Measurements from ENCODE around the gene ADCY10. TPM values are rescaled to one million over a fixed set of nuclear protein-coding genes. Genes with fewer than 3 reads are reported as not detected.

Gene ADCY10
- total RNA-seq, 1 experiment from 2014 or later, result 0.20 TPM

DNA sequence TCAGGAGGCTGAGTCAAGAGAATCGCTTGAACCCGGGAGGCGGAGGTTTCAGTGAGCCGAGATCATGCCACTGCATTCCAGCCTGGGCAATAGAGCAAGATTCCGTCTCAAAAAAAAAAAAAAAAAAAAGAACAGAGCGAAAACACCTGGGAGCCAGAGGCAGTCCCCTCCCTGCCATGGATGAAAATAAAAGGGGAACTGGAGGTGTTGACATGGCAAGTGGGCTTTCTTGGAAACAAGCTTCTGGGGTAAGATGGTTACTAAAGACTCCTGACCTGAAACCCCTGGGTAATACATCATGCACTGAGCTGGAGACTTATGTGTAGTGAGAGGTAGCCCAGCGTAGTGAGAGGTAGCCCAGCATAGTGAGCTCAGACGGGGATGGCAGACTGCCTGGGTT lies 31.6 kb downstream of the ADCY10 start:
- Histone ChIP-seq H2BK12ac (ENCODE audit: insufficient read length, low read depth, low read length) (no peak overlapping the region), H2AK5ac (ENCODE audit: insufficient read length, low read length) (no peak overlapping the region), H3K4ac (ENCODE audit: low read depth, low read length) (no peak overlapping the region), H4K5ac (ENCODE audit: insufficient read length, low read depth, low read length) (no peak overlapping the region), H2BK15ac (ENCODE audit: low read depth, low read length) (no peak overlapping the region), H3K27ac (ENCODE audit: insufficient read length, low read depth, low read length) (no peak overlapping the region), H3K23me2 (ENCODE audit: insufficient read length, low read depth, low read length, poor library complexity, severe bottlenecking) (no peaks in the 10 kb centered on the region), H3K56ac (ENCODE audit: insufficient read length, low read depth, low read length) (no peak overlapping the region), H3K18ac (ENCODE audit: insufficient read length, low read depth, low read length) (no peak overlapping the region), H3T11ph (ENCODE audit: low read length) (no peak overlapping the region), H3K9me3 (ENCODE audit: control insufficient read depth, low read depth, low read length) (no peaks in the 10 kb centered on the region), H4K8ac (replicated peaks; ENCODE audit: insufficient read length, low read depth, low read length) (no peak overlapping the region), H3K4me2 (ENCODE audit: insufficient read depth, insufficient read length, low read length) (no peak overlapping the region), H4K91ac (ENCODE audit: insufficient read length, low read depth, low read length) (no peak overlapping the region), H3K23ac (ENCODE audit: insufficient read length, low read depth, low read length) (no peak overlapping the region), H3K4me1 (ENCODE audit: insufficient read depth, low read length) (no peaks in the 10 kb centered on the region), H3K27me3 (ENCODE audit: insufficient read depth, low read length) (no peaks in the 10 kb centered on the region), H3K79me1 (ENCODE audit: insufficient read depth, low read depth, low read length, poor library complexity, severe bottlenecking) (no peaks in the 10 kb centered on the region), H3K14ac (ENCODE audit: insufficient read depth, low read length) (no peak overlapping the region), H4K20me1 (ENCODE audit: control insufficient read depth, insufficient read depth, insufficient read length) (no peaks in the 10 kb centered on the region), H2BK20ac (ENCODE audit: low read depth, low read length, poor library complexity, severe bottlenecking) (no peak overlapping the region), H3K9ac (ENCODE audit: extremely low read depth, insufficient read length, low read length) (no peak overlapping the region), H2AFZ (ENCODE audit: low read length) (no peak overlapping the region), H2BK120ac (ENCODE audit: low read depth, low read length, poor library complexity, severe bottlenecking) (no peak overlapping the region), H2BK5ac (ENCODE audit: insufficient read length, low read length) (no peak overlapping the region), H3K79me2 (ENCODE audit: insufficient read depth, low read length) (no peaks in the 10 kb centered on the region)
- Mint-ChIP-seq H3K27ac (no peak overlapping the region), H3K27me3 (ENCODE audit: low read depth) (no peaks in the 10 kb centered on the region), H3K4me1 (no peaks in the 10 kb centered on the region), H3K4me3 (no peak overlapping the region), H3K36me3 (ENCODE audit: insufficient read depth in 1 of 3, low read depth in 3 of 3) (no peaks in the 10 kb centered on the region), H3K9me3 (peaks cover 3 to 9% of the 10 kb centered on the region in 2 experiments; a peak in 4 of 5 replicates)
- no peak for DNase-seq
- TF ChIP-seq, protein P1, sequence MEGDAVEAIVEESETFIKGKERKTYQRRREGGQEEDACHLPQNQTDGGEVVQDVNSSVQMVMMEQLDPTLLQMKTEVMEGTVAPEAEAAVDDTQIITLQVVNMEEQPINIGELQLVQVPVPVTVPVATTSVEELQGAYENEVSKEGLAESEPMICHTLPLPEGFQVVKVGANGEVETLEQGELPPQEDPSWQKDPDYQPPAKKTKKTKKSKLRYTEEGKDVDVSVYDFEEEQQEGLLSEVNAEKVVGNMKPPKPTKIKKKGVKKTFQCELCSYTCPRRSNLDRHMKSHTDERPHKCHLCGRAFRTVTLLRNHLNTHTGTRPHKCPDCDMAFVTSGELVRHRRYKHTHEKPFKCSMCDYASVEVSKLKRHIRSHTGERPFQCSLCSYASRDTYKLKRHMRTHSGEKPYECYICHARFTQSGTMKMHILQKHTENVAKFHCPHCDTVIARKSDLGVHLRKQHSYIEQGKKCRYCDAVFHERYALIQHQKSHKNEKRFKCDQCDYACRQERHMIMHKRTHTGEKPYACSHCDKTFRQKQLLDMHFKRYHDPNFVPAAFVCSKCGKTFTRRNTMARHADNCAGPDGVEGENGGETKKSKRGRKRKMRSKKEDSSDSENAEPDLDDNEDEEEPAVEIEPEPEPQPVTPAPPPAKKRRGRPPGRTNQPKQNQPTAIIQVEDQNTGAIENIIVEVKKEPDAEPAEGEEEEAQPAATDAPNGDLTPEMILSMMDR (conservative IDR thresholded peaks at IDR 0.05), result no peak
- WGBS (ENCODE audit: extremely low coverage, insufficient read length, low lambda C conversion rate), result no CpG with 5 or more reads among the region's 8 CpGs

Data from H9 (cell line).